Astrocyte (in vitro differentiated cells and primary cell): ENCODE measurements around the gene IGSF23. TPM values are rescaled to one million over a fixed set of nuclear protein-coding genes. Genes with fewer than 3 reads are reported as not detected.
A peak's percentile ranks its signal among the peaks of the same experiment; 100 is the strongest.
"Not testable (repeated sequence)": the region's sequence is repeated elsewhere in the genome, so short reads cannot be mapped to it uniquely, and the experiment has no call there.

Experiments
- DNase-seq: peaks from one replicate; pipeline ENCODE4 v3.0.0-alpha.2; 2010; ENCODE audit warnings: low read depth
- FAIRE-seq: peaks from 2 replicates; lab custom pipeline; 2011; peaks lifted over from hg19 to GRCh38; lab: Jason Lieb, UNC
- H2AFZ ChIP-seq: 2 replicates; pipeline ENCODE4 v1.6.0; 2012; ENCODE audit warnings: low read depth, low read length, inconsistent platforms
- H3K27ac ChIP-seq: 2 replicates; pipeline ENCODE4 v1.5.1; 2011; ENCODE audit warnings: low read depth, low read length, inconsistent platforms
- H3K27me3 ChIP-seq: 2 replicates; pipeline ENCODE4 v1.6.0; 2011; ENCODE audit warnings: low read length, inconsistent platforms; ENCODE audit not compliant: insufficient read depth
- H3K36me3 ChIP-seq: 2 replicates; pipeline ENCODE4 v1.5.1; 2011; ENCODE audit warnings: low read length, inconsistent platforms; ENCODE audit not compliant: insufficient read depth
- H3K4me1 ChIP-seq: 2 replicates; pipeline ENCODE4 v1.5.1; 2011; ENCODE audit warnings: low read length, inconsistent platforms; ENCODE audit not compliant: insufficient read depth
- H3K4me2 ChIP-seq: 2 replicates; pipeline ENCODE4 v1.6.0; 2012; ENCODE audit warnings: low read length, inconsistent platforms
- H3K4me3 ChIP-seq: 2 replicates; pipeline ENCODE4 v1.5.1; 2011; ENCODE audit warnings: low read depth, mild to moderate bottlenecking, low read length, inconsistent platforms; ENCODE audit not compliant: insufficient read depth
- H3K79me2 ChIP-seq: 2 replicates; pipeline ENCODE4 v1.6.0; 2012; ENCODE audit warnings: mild to moderate bottlenecking, low read length, inconsistent platforms; ENCODE audit not compliant: insufficient read depth
- H3K9ac ChIP-seq: 2 replicates; pipeline ENCODE4 v1.6.0; 2012; ENCODE audit warnings: mild to moderate bottlenecking, low read length, inconsistent platforms
- H3K9me3 ChIP-seq: 2 replicates; pipeline ENCODE4 v1.5.1; 2012; ENCODE audit warnings: low read depth, mild to moderate bottlenecking, low read length, inconsistent platforms; ENCODE audit not compliant: insufficient read depth
- H4K20me1 ChIP-seq: 2 replicates; pipeline ENCODE4 v1.6.0; 2012; ENCODE audit warnings: low read length, inconsistent platforms; ENCODE audit not compliant: insufficient read depth
- H3K27ac Mint-ChIP-seq: one replicate; pipeline ENCODE4 v1.8.0; 2021; ENCODE audit warnings: mild to moderate bottlenecking, mixed read lengths; ENCODE audit not compliant: unreplicated experiment
- H3K27me3 Mint-ChIP-seq: one replicate; pipeline ENCODE4 v1.8.0; 2021; ENCODE audit warnings: low read depth, mixed read lengths; ENCODE audit not compliant: unreplicated experiment
- H3K36me3 Mint-ChIP-seq: one replicate; pipeline ENCODE4 v1.8.0; 2021; ENCODE audit warnings: low read depth, mixed read lengths; ENCODE audit not compliant: unreplicated experiment
- H3K4me1 Mint-ChIP-seq: one replicate; pipeline ENCODE4 v1.8.0; 2021; ENCODE audit warnings: low read depth, mixed read lengths; ENCODE audit not compliant: unreplicated experiment
- H3K4me3 Mint-ChIP-seq: one replicate; pipeline ENCODE4 v1.8.0; 2021; ENCODE audit warnings: mild to moderate bottlenecking, moderate library complexity, mixed read lengths; ENCODE audit not compliant: unreplicated experiment
- H3K9me3 Mint-ChIP-seq: one replicate; pipeline ENCODE4 v1.8.0; 2021; ENCODE audit warnings: mild to moderate bottlenecking, mixed read lengths; ENCODE audit not compliant: unreplicated experiment
- CTCF ChIP-seq: IDR thresholded peaks from 2 replicates; pipeline ENCODE4 v1.5.1; 2011; ENCODE audit warnings: low read depth, mild to moderate bottlenecking, inconsistent platforms, low read length, moderate library complexity; ENCODE audit not compliant: insufficient read depth
- EZH2 ChIP-seq: IDR thresholded peaks from 2 replicates; pipeline ENCODE4 v1.6.1; 2012; ENCODE audit warnings: mild to moderate bottlenecking, low read length, inconsistent platforms; ENCODE audit not compliant: insufficient read depth
- total RNA-seq: library from RNA; stranded (reverse); gene quantifications from 2 replicates; pipeline ENCODE4 v1.2.1, GENCODE V29; 2021

IGSF23 gene
- total RNA-seq, 1 donor from 2014 or later, result not detected

DNA sequence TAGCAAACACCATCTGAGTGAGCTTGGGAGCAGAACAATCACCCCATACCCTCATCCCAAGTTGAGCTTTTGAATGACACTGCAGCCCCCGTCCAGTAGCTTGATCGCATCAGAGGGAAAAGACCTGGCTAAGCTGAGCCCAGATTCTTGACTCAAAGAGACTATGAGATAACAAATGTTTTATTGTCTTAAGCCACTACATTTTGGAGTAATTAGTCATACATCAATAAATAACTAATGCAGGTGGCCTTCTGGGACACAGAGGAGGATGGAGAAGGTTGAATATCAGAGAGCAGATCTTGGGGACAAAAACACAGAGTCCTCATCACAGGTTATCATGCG lies 24.6 kb upstream of the IGSF23 start:
- peak overlapping the region; percentile 100 for H3K27ac Mint-ChIP-seq
- Histone ChIP-seq H3K9me3 (no peaks in the 10 kb centered on the region), H3K9ac (peak overlapping the region; percentile 74), H3K4me3 (peak overlapping the region; percentile 9), H2AFZ (peak overlapping the region; percentile 67), H4K20me1 (no peaks in the 10 kb centered on the region), H3K36me3 (no peaks in the 10 kb centered on the region), H3K79me2 (no peaks in the 10 kb centered on the region), H3K27me3 (no peaks in the 10 kb centered on the region), H3K4me2 (peak overlapping the region; percentile 81), H3K27ac (peak overlapping the region; percentile 92), H3K4me1 (peaks cover 31% of the 10 kb centered on the region)
- H3K36me3 Mint-ChIP-seq, result no peaks in the 10 kb centered on the region
- peak overlapping the region; percentile 4 for H3K4me3 Mint-ChIP-seq
- H3K27me3 Mint-ChIP-seq, result no peaks in the 10 kb centered on the region
- TF ChIP-seq EZH2, result no peak
- TF ChIP-seq CTCF, result no peak
- no peak for FAIRE-seq
- peaks cover 34% of the 10 kb centered on the region for H3K4me1 Mint-ChIP-seq
- H3K9me3 Mint-ChIP-seq, result peaks cover 4% of the 10 kb centered on the region
- DNase-seq, result no peak

- no peaks in the 10 kb centered on the region for H3K79me2 ChIP-seq
- H3K4me3 ChIP-seq, result no peak overlapping the region
- Mint-ChIP-seq H3K4me3 (no peak overlapping the region), H3K27ac (peak overlapping the region; percentile 29), H3K9me3 (peaks cover 4% of the 10 kb centered on the region), H3K4me1 (peaks cover 34% of the 10 kb centered on the region), H3K27me3 (no peaks in the 10 kb centered on the region), H3K36me3 (no peaks in the 10 kb centered on the region)
- FAIRE-seq (no peak), DNase-seq (no peak)
- no peaks in the 10 kb centered on the region for H3K9me3 ChIP-seq
- no peak overlapping the region for H3K9ac ChIP-seq
- H2AFZ ChIP-seq, result no peak overlapping the region
- H3K27ac ChIP-seq, result no peak overlapping the region
- no peaks in the 10 kb centered on the region for H4K20me1 ChIP-seq
- no peak overlapping the region for H3K4me2 ChIP-seq
- no peaks in the 10 kb centered on the region for H3K27me3 ChIP-seq
- peaks cover 31% of the 10 kb centered on the region for H3K4me1 ChIP-seq
- no peaks in the 10 kb centered on the region for H3K36me3 ChIP-seq
- no peak for TF ChIP-seq EZH2
These were observed 22.9 kb upstream of the IGSF23 start for GRCh38 chr19:44590245-44591059.

DNA sequence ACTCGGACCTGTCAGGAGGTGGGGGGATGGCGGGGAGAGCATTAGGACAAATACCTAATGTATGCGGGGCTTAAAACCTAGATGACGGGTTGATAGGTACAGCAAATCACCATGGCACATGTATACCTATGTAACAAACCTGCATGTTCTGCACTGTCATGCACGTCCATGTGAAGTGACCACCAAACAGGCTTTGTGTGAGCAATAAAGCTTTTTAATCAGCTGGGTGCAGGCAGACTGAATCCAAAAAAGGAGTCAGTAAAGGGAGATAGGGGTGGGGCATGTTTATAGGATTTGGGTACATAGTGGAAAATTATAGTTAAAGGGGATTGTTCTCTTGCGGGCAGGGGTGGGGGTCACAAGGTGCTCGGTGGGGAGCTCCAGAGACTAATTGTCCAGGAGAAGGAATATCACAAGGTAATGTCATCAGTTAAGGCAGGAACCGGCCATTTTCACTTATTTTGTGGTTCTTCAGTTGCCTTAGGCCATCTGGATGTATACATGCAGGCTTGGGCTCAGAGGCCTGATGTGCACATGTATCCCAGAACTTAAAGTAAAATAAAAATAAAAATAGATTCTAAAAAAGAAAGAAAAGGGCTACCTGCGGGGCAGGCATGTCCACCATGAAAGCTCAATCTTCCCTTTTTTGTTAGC lies 21.9 kb upstream of the IGSF23 start:
- not testable (repeated sequence) for H3K36me3 ChIP-seq, H3K9me3 Mint-ChIP-seq, H3K36me3 Mint-ChIP-seq, H3K27me3 ChIP-seq, H3K27me3 Mint-ChIP-seq, H3K79me2 ChIP-seq, FAIRE-seq, H3K27ac ChIP-seq, H3K9ac ChIP-seq, H2AFZ ChIP-seq, H3K4me3 ChIP-seq, H4K20me1 ChIP-seq, H3K4me2 ChIP-seq, H3K27ac Mint-ChIP-seq, H3K4me3 Mint-ChIP-seq, DNase-seq, H3K9me3 ChIP-seq
- peaks cover 33% of the 10 kb centered on the region for H3K4me1 Mint-ChIP-seq
- H3K4me1 ChIP-seq, result peaks cover 21% of the 10 kb centered on the region
